HG03039 (cell line): ENCODE results near the gene MNX1.

ENCODE experiments used
- ATAC-seq: cut with Tn5 transposase; IDR thresholded peaks from one replicate; pipeline ENCODE4 v1.9.1; 2021; ENCODE audit warnings: mild to moderate bottlenecking, moderate library complexity; ENCODE audit not compliant: unreplicated experiment

MNX1 gene

GRCh38 chr7:157033483-157034473, 23.3 kb upstream of the MNX1 start:
- no peak for ATAC-seq

DNA sequence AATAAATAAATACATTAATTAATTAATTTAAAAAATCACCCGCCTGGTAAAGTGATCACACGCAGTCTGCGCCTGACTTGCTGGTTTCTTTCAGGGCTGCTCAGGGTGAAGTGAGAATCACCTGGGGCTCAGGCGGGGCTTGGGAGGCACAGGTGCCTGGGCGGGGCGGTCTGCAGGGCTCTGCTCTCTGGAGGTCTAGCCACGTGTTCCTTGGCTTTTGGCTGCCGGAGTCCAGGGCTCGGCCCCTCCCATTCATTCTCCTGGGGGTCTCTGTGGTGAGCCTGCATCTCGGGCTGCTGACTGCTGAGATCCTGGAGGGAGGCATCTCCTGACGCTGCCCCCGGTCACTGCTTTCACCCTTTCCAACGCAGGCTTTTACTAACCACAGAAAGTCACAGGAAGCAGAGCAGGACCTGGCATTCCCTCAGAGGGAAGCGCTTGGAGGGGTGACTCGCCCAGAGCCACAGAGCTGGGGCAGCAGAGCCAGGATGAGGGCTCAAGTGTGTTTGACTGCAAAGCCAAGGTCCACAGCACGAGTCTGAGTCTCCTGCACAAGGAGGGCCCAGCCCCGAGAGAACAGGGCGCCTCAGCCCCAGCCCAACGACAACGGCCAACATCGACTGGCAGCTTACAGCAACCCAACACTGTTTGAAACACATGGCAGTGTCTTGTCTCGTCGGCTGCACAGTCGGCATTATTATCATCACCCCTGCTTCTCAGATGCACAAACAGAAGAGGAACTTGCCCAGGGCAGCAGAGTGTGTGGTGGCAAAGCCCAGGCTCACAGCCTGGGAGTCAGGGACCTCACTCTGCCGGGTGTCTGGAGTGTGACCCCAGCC, 22.4 kb upstream of the MNX1 start:
- no peak for ATAC-seq

DNA sequence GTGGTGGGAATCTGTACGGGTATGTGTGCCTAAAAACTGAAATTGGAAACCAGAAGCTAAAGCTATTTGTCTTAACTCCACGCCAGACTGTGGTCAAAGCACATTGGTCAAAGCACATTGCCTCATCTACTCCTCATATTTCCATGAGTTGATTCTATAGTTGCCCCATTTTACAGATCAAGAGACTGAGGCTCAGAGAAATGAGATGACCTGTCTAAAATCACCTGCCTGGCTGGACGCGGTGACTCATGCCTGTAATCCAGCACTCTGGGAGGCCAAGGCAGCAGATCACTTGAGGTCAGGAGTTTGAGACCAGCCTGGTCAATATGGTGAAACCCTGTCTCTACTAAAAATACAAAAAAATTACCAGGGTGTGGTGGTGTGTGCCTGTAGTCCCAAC, 21.7 kb upstream of the MNX1 start:
- ATAC-seq, result no peak

DNA sequence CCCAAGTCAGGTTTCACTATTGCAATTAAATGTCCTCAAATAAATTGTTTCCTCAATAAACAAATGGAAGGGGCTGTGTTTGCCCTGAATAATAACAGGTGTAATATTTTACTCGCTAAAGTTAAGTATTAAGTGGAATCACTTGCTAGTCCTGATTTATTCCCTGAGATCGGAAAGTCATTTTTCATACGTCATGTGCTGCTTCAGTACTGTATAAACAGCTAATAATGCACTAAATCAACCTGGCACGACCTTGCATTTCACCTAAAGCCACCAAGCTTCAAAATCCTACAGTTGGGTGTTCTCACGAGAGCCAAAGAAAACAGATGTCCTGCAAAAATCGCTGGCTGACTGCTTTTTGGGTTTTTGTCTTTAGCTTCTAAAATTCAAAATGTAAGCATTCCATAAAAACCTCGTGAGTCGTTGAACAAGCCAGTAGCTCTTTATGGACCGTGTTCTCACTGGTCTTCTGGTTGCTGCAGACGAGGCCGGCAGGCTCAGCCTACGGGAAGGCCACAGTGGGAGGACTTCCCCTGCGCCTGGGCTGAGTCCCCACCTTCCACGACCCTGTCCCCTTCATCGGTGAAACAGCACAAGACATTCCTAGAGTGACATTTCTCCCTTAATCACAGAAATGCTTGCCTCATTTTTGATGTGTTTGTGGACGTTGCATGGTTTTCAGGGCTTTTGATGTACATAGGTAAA, 17.9 kb upstream of the MNX1 start:
- no peak for ATAC-seq

DNA sequence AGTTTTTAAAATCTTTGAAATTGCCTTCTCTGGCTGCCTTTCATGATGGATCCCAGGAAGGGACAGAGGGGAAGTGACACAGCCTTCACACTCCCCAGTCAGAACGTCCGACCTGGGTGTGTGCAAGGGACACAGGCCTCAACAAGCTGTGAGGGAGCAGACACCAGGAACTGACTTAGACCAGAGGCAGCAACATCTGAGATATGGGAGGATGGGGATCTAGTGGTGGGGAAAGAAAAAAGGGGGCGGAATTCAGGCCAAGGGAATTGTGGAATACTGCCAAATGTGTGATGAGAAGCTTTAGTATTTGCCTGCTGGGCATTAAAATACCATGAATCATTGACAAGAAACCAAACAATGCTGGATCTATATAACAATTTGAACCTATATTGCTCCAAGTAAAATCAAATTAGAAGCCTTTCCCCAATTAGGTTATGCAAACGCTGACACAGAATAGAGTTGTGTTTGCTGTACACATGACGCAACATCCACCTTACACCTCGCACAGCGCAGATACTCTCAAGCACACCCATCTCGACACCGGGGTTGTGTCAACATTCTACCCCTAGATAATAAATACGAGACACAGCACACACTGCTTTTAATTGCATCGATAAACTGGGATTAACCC, 17.2 kb upstream of the MNX1 start:
- no peak for ATAC-seq

- ATAC-seq, result no peak
Measured at GRCh38 chr7:157024716-157025115, 14.3 kb upstream of the MNX1 start.

DNA sequence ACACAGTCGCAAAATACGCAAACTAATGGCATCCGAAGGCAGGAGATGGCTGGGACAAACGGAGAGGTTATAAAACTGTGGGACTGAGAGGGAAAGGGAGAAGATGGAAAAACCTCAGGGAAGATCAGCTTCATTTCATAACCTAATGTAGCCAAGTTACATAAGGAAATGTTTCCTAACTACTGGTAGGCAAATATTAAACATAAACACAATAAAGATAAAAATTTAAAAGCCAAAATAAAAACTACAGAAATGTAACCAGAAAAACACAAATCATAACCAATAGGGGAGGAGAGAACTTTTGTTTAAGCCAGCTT, 13.1 kb upstream of the MNX1 start:
- ATAC-seq, result no peak

GRCh38 chr7:157022681-157023588, 12.5 kb upstream of the MNX1 start:
- no peak for ATAC-seq

GRCh38 chr7:157021871-157022680, 11.6 kb upstream of the MNX1 start:
- ATAC-seq, result no peak

GRCh38 chr7:157021071-157021870, 10.8 kb upstream of the MNX1 start:
- ATAC-seq, result no peak

GRCh38 chr7:157020514-157021070, 10.1 kb upstream of the MNX1 start:
- ATAC-seq, result no peak

GRCh38 chr7:157019718-157020451, 9.4 kb upstream of the MNX1 start:
- ATAC-seq, result no peak

GRCh38 chr7:157018997-157019608, 8.6 kb upstream of the MNX1 start:
- no peak for ATAC-seq

GRCh38 chr7:157018328-157018996, 8.0 kb upstream of the MNX1 start:
- ATAC-seq, result no peak

GRCh38 chr7:157017603-157018327, 7.3 kb upstream of the MNX1 start:
- no peak for ATAC-seq

DNA sequence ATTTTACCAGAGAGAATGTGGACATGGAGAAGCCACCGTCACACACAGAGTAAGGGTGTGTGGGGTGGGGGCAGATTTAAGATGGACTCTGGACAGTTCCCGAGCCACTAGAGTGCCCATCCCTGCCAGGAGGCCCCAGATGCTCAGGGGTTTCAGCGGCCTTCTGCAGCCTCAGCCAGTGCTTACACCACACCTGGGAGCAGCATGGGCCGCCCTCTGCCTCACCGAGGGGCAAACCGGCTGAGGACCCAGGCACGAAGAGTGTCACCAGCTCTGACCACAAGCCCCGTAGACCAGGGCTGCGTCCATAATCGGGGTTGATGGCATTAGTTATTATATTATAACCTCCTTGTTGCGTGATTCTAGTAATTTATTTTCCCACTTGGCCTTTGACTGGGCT, 6.7 kb upstream of the MNX1 start:
- ATAC-seq, result no peak
